NCI-H187 (cell line): ENCODE results near the gene TUBB2B.
"Not testable (repeated sequence)": the region's sequence is repeated elsewhere in the genome, so short reads cannot be mapped to it uniquely, and the experiment has no call there.

Experiments
- DNase-seq, 2 experiments: peaks; one replicate each; lab custom pipeline; 2025; lab: John Stamatoyannopoulos, UW

The TUBB2B gene

DNA sequence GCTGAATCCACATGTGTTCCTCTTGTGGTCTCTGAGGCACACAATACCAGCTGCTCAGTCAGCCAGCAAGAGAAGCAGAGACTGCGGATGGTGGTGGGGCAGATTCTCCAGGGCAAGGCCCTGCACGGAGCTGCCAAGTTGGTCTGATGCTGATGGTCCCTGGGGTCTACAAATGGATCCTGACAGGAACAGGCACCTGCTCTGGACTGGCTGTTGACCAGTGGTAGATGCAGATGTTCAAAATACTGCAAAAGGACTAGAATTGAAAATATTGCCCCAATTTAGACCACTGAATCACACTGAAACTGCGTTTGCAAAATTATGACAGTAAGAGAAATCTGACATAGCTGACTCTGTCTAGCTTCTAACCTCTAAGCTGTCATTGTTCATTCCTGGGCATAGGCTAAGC lies 40.5 kb downstream of the TUBB2B start:
- no peak for DNase-seq

DNA sequence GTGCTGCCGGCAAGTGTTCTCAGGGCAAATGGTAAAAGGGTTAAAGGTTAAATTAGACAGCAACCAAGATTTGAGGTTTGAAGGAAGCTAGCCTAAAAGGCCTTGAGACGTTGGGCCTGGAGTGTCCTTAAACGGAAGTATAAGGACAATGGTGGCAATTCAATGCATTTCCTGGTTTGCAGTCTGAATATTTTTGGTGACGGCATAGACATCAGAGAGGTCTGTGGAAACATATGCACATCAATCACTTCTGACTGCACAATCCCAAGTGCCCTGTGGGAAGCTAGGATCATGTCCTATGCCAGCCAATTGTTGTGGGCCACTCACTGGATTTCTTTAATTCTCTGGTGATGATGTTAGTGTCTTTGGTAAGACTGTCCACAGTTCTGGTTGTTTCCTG lies 44.4 kb downstream of the TUBB2B start:
- DNase-seq = no peak

GRCh38 chr6:3181105-3181504 lies 46.3 kb downstream of the TUBB2B start:
- DNase-seq = no peak

- not testable (repeated sequence) for DNase-seq
These were observed 47.5 kb downstream of the TUBB2B start for GRCh38 chr6:3179945-3180344.

DNA sequence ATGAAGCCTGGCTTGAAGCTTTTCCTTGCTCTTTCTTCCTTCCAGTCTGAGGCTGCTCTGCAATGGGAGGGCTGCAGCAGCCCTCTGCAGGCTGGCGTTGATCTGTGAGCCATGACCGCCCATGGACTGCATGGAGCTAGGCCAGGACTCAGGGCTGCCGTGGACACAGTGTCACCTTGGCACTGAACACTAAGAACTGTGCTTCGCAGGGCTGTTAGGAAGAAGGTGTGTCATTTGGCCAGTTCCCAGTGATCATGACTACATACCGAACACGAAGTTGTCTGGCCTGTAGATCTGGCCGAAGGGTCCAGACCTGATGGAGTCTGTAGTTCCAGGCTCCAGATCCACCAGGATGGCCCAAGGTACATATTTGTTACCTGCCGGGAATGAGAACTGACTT lies 48.8 kb downstream of the TUBB2B start:
- not testable (repeated sequence) for DNase-seq

GRCh38 chr6:3176562-3177355 lies 50.7 kb downstream of the TUBB2B start:
- no peak for DNase-seq

- DNase-seq = no peak
These were observed 51.6 kb downstream of the TUBB2B start for GRCh38 chr6:3175715-3176402.
